ENCODE data around the gene PRKCZ. TPM values are rescaled to one million over a fixed set of nuclear protein-coding genes. Genes with fewer than 3 reads are reported as not detected.

PRKCZ gene
- polyA plus RNA-seq, 2 donors: 21.2 to 34.3 TPM

DNA sequence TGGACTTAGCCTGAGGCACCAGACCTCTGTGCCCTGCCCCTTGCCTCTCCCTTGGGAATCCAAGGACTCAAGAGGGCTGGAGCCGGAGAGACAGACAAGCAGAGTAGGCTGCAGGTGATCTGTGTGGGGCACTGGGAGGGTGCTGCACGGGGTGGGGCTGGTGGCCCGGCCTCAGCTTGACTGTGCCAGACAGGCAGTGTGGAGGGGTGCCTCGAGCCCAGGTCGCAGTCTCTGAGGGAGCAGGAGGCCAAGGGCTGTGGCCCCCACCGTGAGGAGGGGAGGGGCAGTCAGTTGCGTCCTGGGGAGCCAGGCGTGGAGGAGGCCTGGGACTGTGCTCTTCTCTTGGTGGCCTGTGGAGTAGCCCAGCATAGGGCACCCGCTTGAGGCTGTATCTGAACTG, 27.0 kb upstream of the PRKCZ start:
- Histone ChIP-seq H3K27ac (ENCODE audit: low read depth in 2 of 2, low read length in 1 of 2) (no peak overlapping the region), H3K36me3 (ENCODE audit: control insufficient read depth in 2 of 2, insufficient read depth in 2 of 2, low read length in 1 of 2) (no peaks in the 10 kb centered on the region), H3K4me3 (ENCODE audit: low read depth in 1 of 2, low read length in 2 of 2) (no peak overlapping the region), H3K27me3 (ENCODE audit: control insufficient read depth in 1 of 2, insufficient read depth in 2 of 2, low read length in 2 of 2) (peaks cover 0 to 18% of the 10 kb centered on the region in 2 donors), H3K9me3 (ENCODE audit: control insufficient read depth in 2 of 2, insufficient read depth in 1 of 2, low read depth in 1 of 2, low read length in 1 of 2) (no peaks in the 10 kb centered on the region), H3K4me1 (ENCODE audit: control insufficient read depth in 2 of 2, insufficient read depth in 2 of 2, low read length in 1 of 2) (peaks cover 0 to 7% of the 10 kb centered on the region in 2 donors)
- WGBS, 2 donors: 76 to 78% methylated on average over 9 of the region's 9 CpGs

DNA sequence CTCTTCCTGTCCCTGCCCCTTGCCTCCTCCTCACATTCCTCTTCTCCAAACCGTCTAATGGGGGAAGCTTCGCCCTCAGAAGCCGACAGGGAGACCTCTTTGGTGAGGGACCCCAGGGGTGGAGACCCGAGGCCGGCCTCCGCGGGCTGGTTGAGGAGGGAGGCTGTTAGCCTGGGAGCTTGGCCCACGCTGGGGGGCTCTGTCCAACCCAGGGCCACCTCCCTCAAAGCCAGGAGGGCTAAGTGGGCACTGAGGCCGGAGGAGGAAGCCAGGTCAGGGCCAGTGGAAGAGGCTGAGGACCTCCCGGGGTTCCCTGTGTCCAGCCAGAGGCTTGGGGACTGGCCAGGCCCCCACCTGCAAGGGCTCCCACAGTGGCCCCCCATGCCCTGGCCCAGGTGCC, 25.8 kb upstream of the PRKCZ start:
- no peaks in the 10 kb centered on the region for H3K36me3 ChIP-seq (ENCODE audit: control insufficient read depth in 2 of 2, insufficient read depth in 2 of 2, low read length in 1 of 2)
- H3K9me3 ChIP-seq (ENCODE audit: control insufficient read depth in 2 of 2, insufficient read depth in 1 of 2, low read depth in 1 of 2, low read length in 1 of 2): no peaks in the 10 kb centered on the region
- no peak overlapping the region for H3K27ac ChIP-seq (ENCODE audit: low read depth in 2 of 2, low read length in 1 of 2)
- H3K4me3 ChIP-seq (ENCODE audit: low read depth in 1 of 2, low read length in 2 of 2): no peak overlapping the region
- 89 to 91% methylated on average over 10 of the region's 10 CpGs for WGBS, 2 donors
- H3K4me1 ChIP-seq (ENCODE audit: control insufficient read depth in 2 of 2, insufficient read depth in 2 of 2, low read length in 1 of 2): peaks cover 0 to 3% of the 10 kb centered on the region in 2 donors
- H3K27me3 ChIP-seq (ENCODE audit: control insufficient read depth in 1 of 2, insufficient read depth in 2 of 2, low read length in 2 of 2): peaks cover 0 to 18% of the 10 kb centered on the region in 2 donors

DNA sequence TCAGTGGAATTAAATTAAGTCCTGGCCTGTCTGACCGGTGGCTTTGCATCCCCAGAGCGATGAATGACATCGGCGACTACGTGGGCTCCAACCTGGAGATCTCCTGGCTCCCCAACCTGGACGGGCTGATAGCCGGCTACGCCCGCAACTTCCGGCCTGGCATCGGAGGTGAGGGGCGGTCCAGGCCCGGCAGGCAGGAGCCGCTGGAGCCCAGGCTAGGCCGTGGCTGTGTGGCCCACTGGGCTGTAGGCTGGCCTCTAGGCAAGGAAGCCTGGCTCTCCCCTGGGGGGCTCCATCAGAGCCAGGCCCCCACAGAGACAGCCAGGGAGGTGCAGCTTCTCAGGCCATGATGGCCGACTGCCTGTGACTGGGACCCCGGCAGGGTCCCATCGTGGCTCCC, 25.3 kb upstream of the PRKCZ start:
- Histone ChIP-seq H3K27ac (ENCODE audit: low read depth in 2 of 2, low read length in 1 of 2) (no peak overlapping the region), H3K4me3 (ENCODE audit: low read depth in 1 of 2, low read length in 2 of 2) (no peak overlapping the region), H3K36me3 (ENCODE audit: control insufficient read depth in 2 of 2, insufficient read depth in 2 of 2, low read length in 1 of 2) (no peaks in the 10 kb centered on the region), H3K9me3 (ENCODE audit: control insufficient read depth in 2 of 2, insufficient read depth in 1 of 2, low read depth in 1 of 2, low read length in 1 of 2) (no peaks in the 10 kb centered on the region), H3K27me3 (ENCODE audit: control insufficient read depth in 1 of 2, insufficient read depth in 2 of 2, low read length in 2 of 2) (peaks cover 0 to 13% of the 10 kb centered on the region in 2 donors), H3K4me1 (ENCODE audit: control insufficient read depth in 2 of 2, insufficient read depth in 2 of 2, low read length in 1 of 2) (no peaks in the 10 kb centered on the region)
- 85 to 95% methylated on average over 18 of the region's 18 CpGs for WGBS, 2 donors

GRCh38 chr1:2025491-2025981, 24.7 kb upstream of the PRKCZ start:
- Histone ChIP-seq H3K36me3 (ENCODE audit: control insufficient read depth in 2 of 2, insufficient read depth in 2 of 2, low read length in 1 of 2) (no peaks in the 10 kb centered on the region), H3K27me3 (ENCODE audit: control insufficient read depth in 1 of 2, insufficient read depth in 2 of 2, low read length in 2 of 2) (peaks cover 0 to 7% of the 10 kb centered on the region in 2 donors), H3K9me3 (ENCODE audit: control insufficient read depth in 2 of 2, insufficient read depth in 1 of 2, low read depth in 1 of 2, low read length in 1 of 2) (no peaks in the 10 kb centered on the region), H3K4me1 (ENCODE audit: control insufficient read depth in 2 of 2, insufficient read depth in 2 of 2, low read length in 1 of 2) (no peaks in the 10 kb centered on the region), H3K4me3 (ENCODE audit: low read depth in 1 of 2, low read length in 2 of 2) (no peak overlapping the region), H3K27ac (ENCODE audit: low read depth in 2 of 2, low read length in 1 of 2) (no peak overlapping the region)
- WGBS, 2 donors: 52 to 67% methylated on average over 39 of the region's 39 CpGs

DNA sequence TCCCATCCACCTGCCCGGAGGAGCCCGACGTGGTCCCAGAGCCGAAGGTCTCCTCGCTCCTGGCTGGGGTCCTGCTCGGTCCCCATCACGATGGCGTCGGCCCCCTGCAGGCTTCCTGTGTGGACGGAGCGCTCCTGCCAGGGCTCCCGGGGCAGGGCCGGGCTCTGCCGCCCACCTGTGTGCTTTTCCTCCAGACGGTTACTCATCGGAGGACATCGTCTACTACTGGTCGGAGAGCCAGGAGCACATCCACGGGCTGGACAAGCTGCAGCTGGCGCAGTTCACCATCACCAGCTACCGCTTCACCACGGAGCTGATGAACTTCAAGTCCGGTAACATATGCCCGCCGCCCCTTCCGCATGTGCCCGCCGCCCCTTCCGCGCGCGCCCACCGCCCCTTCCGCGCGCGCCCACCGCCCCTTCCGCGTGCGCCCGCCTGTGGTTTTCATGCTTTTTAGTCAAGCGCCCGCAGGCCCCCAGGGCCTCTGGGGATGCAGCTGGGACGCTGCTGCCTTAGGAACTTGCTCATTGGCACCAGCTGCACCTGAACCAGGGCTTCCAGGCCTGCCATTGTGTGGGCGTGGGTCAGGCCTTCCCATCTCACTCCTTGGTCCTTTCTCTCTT, 22.1 kb upstream of the PRKCZ start:
- Histone ChIP-seq H3K27me3 (ENCODE audit: control insufficient read depth in 1 of 2, insufficient read depth in 2 of 2, low read length in 2 of 2) (no peaks in the 10 kb centered on the region), H3K4me3 (ENCODE audit: low read depth in 1 of 2, low read length in 2 of 2) (no peak overlapping the region), H3K36me3 (ENCODE audit: control insufficient read depth in 2 of 2, insufficient read depth in 2 of 2, low read length in 1 of 2) (no peaks in the 10 kb centered on the region), H3K27ac (ENCODE audit: low read depth in 2 of 2, low read length in 1 of 2) (no peak overlapping the region), H3K4me1 (ENCODE audit: control insufficient read depth in 2 of 2, insufficient read depth in 2 of 2, low read length in 1 of 2) (no peaks in the 10 kb centered on the region), H3K9me3 (ENCODE audit: control insufficient read depth in 2 of 2, insufficient read depth in 1 of 2, low read depth in 1 of 2, low read length in 1 of 2) (no peaks in the 10 kb centered on the region)
- 88 to 89% methylated on average over 46 of the region's 46 CpGs for WGBS, 2 donors

DNA sequence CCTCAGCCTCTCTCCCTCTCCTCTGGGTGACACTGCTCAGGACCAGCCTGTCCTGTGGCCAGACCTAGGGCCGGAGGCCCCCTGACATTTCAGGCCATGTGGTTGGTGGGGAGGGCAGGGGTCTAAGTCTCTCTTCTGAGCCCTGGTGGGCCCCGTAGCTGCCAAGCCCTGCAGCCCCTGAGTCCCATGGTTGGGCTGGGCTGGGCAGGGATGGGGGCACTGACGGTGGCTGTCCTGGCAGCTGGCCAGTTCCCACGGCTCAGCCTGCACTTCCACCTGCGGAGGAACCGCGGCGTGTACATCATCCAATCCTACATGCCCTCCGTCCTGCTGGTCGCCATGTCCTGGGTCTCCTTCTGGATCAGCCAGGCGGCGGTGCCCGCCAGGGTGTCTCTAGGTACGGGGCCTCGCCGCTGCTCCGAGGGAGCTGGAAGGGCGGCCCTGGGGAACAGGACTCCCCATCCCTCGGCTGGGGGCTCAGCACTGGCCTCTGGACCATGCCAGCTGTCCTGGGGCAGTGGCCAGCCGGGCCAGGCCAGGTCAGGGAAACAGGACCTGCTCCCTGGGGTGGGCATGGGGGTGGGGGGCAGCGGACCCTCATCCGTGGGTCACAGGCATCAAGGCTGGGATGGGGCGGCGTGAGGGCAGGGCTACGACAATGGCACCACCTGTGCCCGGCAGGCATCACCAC, 21.2 kb upstream of the PRKCZ start:
- no peaks in the 10 kb centered on the region for H3K36me3 ChIP-seq (ENCODE audit: control insufficient read depth in 2 of 2, insufficient read depth in 2 of 2, low read length in 1 of 2)
- H3K27ac ChIP-seq (ENCODE audit: low read depth in 2 of 2, low read length in 1 of 2): no peak overlapping the region
- H3K9me3 ChIP-seq (ENCODE audit: control insufficient read depth in 2 of 2, insufficient read depth in 1 of 2, low read depth in 1 of 2, low read length in 1 of 2): no peaks in the 10 kb centered on the region
- WGBS, 2 donors: 85 to 90% methylated on average over 21 to 26 of the region's 26 CpGs
- no peaks in the 10 kb centered on the region for H3K4me1 ChIP-seq (ENCODE audit: control insufficient read depth in 2 of 2, insufficient read depth in 2 of 2, low read length in 1 of 2)
- no peak overlapping the region for H3K4me3 ChIP-seq (ENCODE audit: low read depth in 1 of 2, low read length in 2 of 2)
- no peaks in the 10 kb centered on the region for H3K27me3 ChIP-seq (ENCODE audit: control insufficient read depth in 1 of 2, insufficient read depth in 2 of 2, low read length in 2 of 2)

- H3K27me3 ChIP-seq (ENCODE audit: control insufficient read depth in 1 of 2, insufficient read depth in 2 of 2, low read length in 2 of 2): no peaks in the 10 kb centered on the region
- WGBS, 2 donors: 82 to 91% methylated on average over 15 of the region's 15 CpGs
- no peaks in the 10 kb centered on the region for H3K4me1 ChIP-seq (ENCODE audit: control insufficient read depth in 2 of 2, insufficient read depth in 2 of 2, low read length in 1 of 2)
- no peak overlapping the region for H3K4me3 ChIP-seq (ENCODE audit: low read depth in 1 of 2, low read length in 2 of 2)
- no peaks in the 10 kb centered on the region for H3K36me3 ChIP-seq (ENCODE audit: control insufficient read depth in 2 of 2, insufficient read depth in 2 of 2, low read length in 1 of 2)
- H3K9me3 ChIP-seq (ENCODE audit: control insufficient read depth in 2 of 2, insufficient read depth in 1 of 2, low read depth in 1 of 2, low read length in 1 of 2): no peaks in the 10 kb centered on the region
- no peak overlapping the region for H3K27ac ChIP-seq (ENCODE audit: low read depth in 2 of 2, low read length in 1 of 2)
These were observed 20.6 kb upstream of the PRKCZ start for GRCh38 chr1:2029561-2029960.

- no peaks in the 10 kb centered on the region for H3K27me3 ChIP-seq (ENCODE audit: control insufficient read depth in 1 of 2, insufficient read depth in 2 of 2, low read length in 2 of 2)
- 89% methylated on average over 42 of the region's 42 CpGs for WGBS, 2 donors
- H3K36me3 ChIP-seq (ENCODE audit: control insufficient read depth in 2 of 2, insufficient read depth in 2 of 2, low read length in 1 of 2): no peaks in the 10 kb centered on the region
- no peaks in the 10 kb centered on the region for H3K9me3 ChIP-seq (ENCODE audit: control insufficient read depth in 2 of 2, insufficient read depth in 1 of 2, low read depth in 1 of 2, low read length in 1 of 2)
- no peak overlapping the region for H3K27ac ChIP-seq (ENCODE audit: low read depth in 2 of 2, low read length in 1 of 2)
- no peaks in the 10 kb centered on the region for H3K4me1 ChIP-seq (ENCODE audit: control insufficient read depth in 2 of 2, insufficient read depth in 2 of 2, low read length in 1 of 2)
- no peak overlapping the region for H3K4me3 ChIP-seq (ENCODE audit: low read depth in 1 of 2, low read length in 2 of 2)
These were observed 19.9 kb upstream of the PRKCZ start for GRCh38 chr1:2030076-2030871.

DNA sequence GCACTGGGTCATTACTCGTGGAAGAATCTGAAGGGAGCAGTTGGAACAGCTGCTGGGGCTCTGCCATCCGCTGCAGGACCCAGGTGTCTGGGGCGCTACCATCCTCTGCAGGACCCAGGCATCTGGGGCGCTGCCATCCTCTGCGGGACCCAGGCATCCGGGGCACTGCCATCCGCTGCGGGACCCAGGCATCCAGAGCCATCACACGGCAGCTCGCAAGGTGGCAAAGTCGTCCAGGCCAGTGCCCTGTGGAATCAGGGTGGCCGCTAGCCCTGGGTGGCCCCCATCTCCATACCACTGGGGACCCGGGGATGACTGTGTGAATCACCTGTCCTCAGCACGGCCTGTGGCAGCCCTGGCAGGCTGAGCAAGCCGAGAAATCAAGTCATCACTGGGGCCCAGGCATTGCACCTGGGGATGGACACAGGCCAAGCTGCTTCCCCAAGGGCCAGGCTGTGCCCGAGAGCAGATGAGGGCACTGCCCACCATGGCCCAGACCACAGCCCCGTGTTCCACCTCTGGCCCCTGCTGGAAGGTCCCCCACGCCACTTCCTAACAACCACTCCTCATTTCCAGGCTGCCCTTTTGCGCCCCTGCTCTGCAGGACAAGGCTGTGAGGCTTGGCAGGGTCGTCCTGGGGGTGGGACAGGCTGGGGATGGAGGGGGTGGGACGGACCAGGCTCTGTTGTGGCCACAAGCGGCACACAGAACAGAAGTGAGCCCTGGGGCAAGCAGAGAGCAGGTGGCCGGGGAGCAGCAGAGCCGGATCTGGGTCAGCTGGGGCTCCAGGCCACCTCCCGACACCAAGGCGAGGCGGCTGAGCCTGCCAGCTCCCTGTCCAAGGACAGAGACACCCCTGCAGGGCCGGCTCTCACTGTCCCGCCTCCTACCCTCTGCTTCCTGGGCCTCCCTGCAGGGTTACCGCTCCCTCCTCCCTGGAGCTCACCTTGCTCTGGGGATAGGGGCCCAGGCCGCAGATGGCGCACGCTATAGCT, 18.4 kb upstream of the PRKCZ start:
- WGBS, 2 donors: 78% methylated on average over 30 to 33 of the region's 33 CpGs
- Histone ChIP-seq H3K4me3 (ENCODE audit: low read depth in 1 of 2, low read length in 2 of 2) (no peak overlapping the region), H3K27me3 (ENCODE audit: control insufficient read depth in 1 of 2, insufficient read depth in 2 of 2, low read length in 2 of 2) (no peaks in the 10 kb centered on the region), H3K36me3 (ENCODE audit: control insufficient read depth in 2 of 2, insufficient read depth in 2 of 2, low read length in 1 of 2) (no peaks in the 10 kb centered on the region), H3K27ac (ENCODE audit: low read depth in 2 of 2, low read length in 1 of 2) (no peak overlapping the region), H3K9me3 (ENCODE audit: control insufficient read depth in 2 of 2, insufficient read depth in 1 of 2, low read depth in 1 of 2, low read length in 1 of 2) (no peaks in the 10 kb centered on the region), H3K4me1 (ENCODE audit: control insufficient read depth in 2 of 2, insufficient read depth in 2 of 2, low read length in 1 of 2) (no peaks in the 10 kb centered on the region)

All from esophagus (tissue), 2 donors.